Sigmoid colon (tissue), 4 donors: ENCODE results near the gene GPR148.

Experiments
- EP300 ChIP-seq, 4 donors: sonication (generic); formaldehyde crosslinking; IDR thresholded peaks; one replicate each; pipeline ENCODE4 v1.6.1; 2017; ENCODE audit warnings: antibody characterized with exemption in 4 of 4
- POLR2A ChIP-seq, 2 donors: fragments of 450-650 bp; IDR thresholded peaks; one replicate each; pipeline ENCODE4 v1.6.1; 2016; ENCODE audit warnings: antibody characterized with exemption in 2 of 2, mild to moderate bottlenecking in 2 of 2, moderate library complexity in 2 of 2
- POLR2AphosphoS5 ChIP-seq, 4 donors: sonication (generic); formaldehyde crosslinking; IDR thresholded peaks; one replicate each; pipeline ENCODE4 v1.6.1; 2017; ENCODE audit warnings: antibody characterized with exemption in 4 of 4
- TF ChIP-seq, protein P1 (sequence below), 4 experiments: fragments of 450-650 bp in 3 of 4; fragments of 200-600 bp in 1 of 4; IDR thresholded peaks; one replicate each; pipeline ENCODE4 v1.5.1; 2016 to 2019; ENCODE audit warnings: antibody characterized with exemption in 4 of 4, mild to moderate bottlenecking in 3 of 4, moderate library complexity in 2 of 4

- TF ChIP-seq POLR2A (IDR thresholded peaks at IDR 0.05): no peak
- TF ChIP-seq, protein P1, sequence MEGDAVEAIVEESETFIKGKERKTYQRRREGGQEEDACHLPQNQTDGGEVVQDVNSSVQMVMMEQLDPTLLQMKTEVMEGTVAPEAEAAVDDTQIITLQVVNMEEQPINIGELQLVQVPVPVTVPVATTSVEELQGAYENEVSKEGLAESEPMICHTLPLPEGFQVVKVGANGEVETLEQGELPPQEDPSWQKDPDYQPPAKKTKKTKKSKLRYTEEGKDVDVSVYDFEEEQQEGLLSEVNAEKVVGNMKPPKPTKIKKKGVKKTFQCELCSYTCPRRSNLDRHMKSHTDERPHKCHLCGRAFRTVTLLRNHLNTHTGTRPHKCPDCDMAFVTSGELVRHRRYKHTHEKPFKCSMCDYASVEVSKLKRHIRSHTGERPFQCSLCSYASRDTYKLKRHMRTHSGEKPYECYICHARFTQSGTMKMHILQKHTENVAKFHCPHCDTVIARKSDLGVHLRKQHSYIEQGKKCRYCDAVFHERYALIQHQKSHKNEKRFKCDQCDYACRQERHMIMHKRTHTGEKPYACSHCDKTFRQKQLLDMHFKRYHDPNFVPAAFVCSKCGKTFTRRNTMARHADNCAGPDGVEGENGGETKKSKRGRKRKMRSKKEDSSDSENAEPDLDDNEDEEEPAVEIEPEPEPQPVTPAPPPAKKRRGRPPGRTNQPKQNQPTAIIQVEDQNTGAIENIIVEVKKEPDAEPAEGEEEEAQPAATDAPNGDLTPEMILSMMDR (IDR thresholded peaks at IDR 0.05): no peak
- no peak for TF ChIP-seq POLR2AphosphoS5 (IDR thresholded peaks at IDR 0.05)
- no peak for TF ChIP-seq EP300 (IDR thresholded peaks at IDR 0.05)
Measured at GRCh38 chr2:130769343-130769907, 40.6 kb downstream of the GPR148 start.
